ENCODE data around the gene PTX4.

- TF ChIP-seq CTCF (IDR thresholded peaks at IDR 0.05) (no peak), POLR2A (IDR thresholded peaks at IDR 0.05) (no peak)
Measured at GRCh38 chr16:1458336-1458976, 30.3 kb downstream of the PTX4 start.

All from thyroid gland (tissue), 4 donors.